ENCODE results near the gene TMEM200C. TPM values are rescaled to one million over a fixed set of nuclear protein-coding genes. Genes with fewer than 3 reads are reported as not detected.
"Not testable (repeated sequence)": the region's sequence is repeated elsewhere in the genome, so short reads cannot be mapped to it uniquely, and the experiment has no call there.

The TMEM200C gene
- total and polyA plus RNA-seq, 2 donors: 0.18 to 0.19 TPM

GRCh38 chr18:5879479-5879882 is 15.8 kb downstream of the TMEM200C start:
- no peaks in the 10 kb centered on the region for H3K27me3 ChIP-seq (ENCODE audit: control insufficient read depth in 2 of 2, insufficient read depth in 1 of 2, low read length in 1 of 2)

GRCh38 chr18:5876891-5877290 is 18.4 kb downstream of the TMEM200C start:
- Histone ChIP-seq H3K36me3 (ENCODE audit: control insufficient read depth in 2 of 2, insufficient read depth in 2 of 2, low read length in 1 of 2) (no peaks in the 10 kb centered on the region), H3K27me3 (ENCODE audit: control insufficient read depth in 2 of 2, insufficient read depth in 1 of 2, low read length in 1 of 2) (no peaks in the 10 kb centered on the region), H3K4me1 (ENCODE audit: control insufficient read depth in 2 of 2, insufficient read depth in 2 of 2, low read length in 2 of 2) (no peaks in the 10 kb centered on the region), H3K9me3 (ENCODE audit: control insufficient read depth in 2 of 2, insufficient read depth in 1 of 2, low read length in 1 of 2) (no peaks in the 10 kb centered on the region), H3K27ac (ENCODE audit: low read depth in 1 of 2, low read length in 1 of 2) (no peak overlapping the region), H3K4me3 (ENCODE audit: low read length in 2 of 2) (no peak overlapping the region)
- no peak for DNase-seq (ENCODE audit: low read depth in 6 of 9, low spot score in 9 of 9)

More at GRCh38 chr18:5879479-5879882, 15.8 kb downstream of the TMEM200C start:
- no peak overlapping the region for H3K4me3 ChIP-seq (ENCODE audit: low read length in 2 of 2)
- H3K27ac ChIP-seq (ENCODE audit: low read depth in 1 of 2, low read length in 1 of 2): no peak overlapping the region
- no peaks in the 10 kb centered on the region for H3K9me3 ChIP-seq (ENCODE audit: control insufficient read depth in 2 of 2, insufficient read depth in 1 of 2, low read length in 1 of 2)
- no peaks in the 10 kb centered on the region for H3K4me1 ChIP-seq (ENCODE audit: control insufficient read depth in 2 of 2, insufficient read depth in 2 of 2, low read length in 2 of 2)
- H3K36me3 ChIP-seq (ENCODE audit: control insufficient read depth in 2 of 2, insufficient read depth in 2 of 2, low read length in 1 of 2): no peaks in the 10 kb centered on the region
- DNase-seq (ENCODE audit: low read depth in 6 of 9, low spot score in 9 of 9): no peak

GRCh38 chr18:5874336-5874735 is 21.0 kb downstream of the TMEM200C start:
- Histone ChIP-seq H3K27me3 (ENCODE audit: control insufficient read depth in 2 of 2, insufficient read depth in 1 of 2, low read length in 1 of 2) (no peaks in the 10 kb centered on the region), H3K4me3 (ENCODE audit: low read length in 2 of 2) (no peak overlapping the region), H3K9me3 (ENCODE audit: control insufficient read depth in 2 of 2, insufficient read depth in 1 of 2, low read length in 1 of 2) (no peaks in the 10 kb centered on the region), H3K27ac (ENCODE audit: low read depth in 1 of 2, low read length in 1 of 2) (no peak overlapping the region), H3K4me1 (ENCODE audit: control insufficient read depth in 2 of 2, insufficient read depth in 2 of 2, low read length in 2 of 2) (no peaks in the 10 kb centered on the region), H3K36me3 (ENCODE audit: control insufficient read depth in 2 of 2, insufficient read depth in 2 of 2, low read length in 1 of 2) (no peaks in the 10 kb centered on the region)
- DNase-seq (ENCODE audit: low read depth in 6 of 9, low spot score in 9 of 9): no peak

- H3K36me3 ChIP-seq (ENCODE audit: control insufficient read depth in 2 of 2, insufficient read depth in 2 of 2, low read length in 1 of 2): no peaks in the 10 kb centered on the region
- no peak overlapping the region for H3K4me3 ChIP-seq (ENCODE audit: low read length in 2 of 2)
- no peaks in the 10 kb centered on the region for H3K27me3 ChIP-seq (ENCODE audit: control insufficient read depth in 2 of 2, insufficient read depth in 1 of 2, low read length in 1 of 2)
- 61% methylated on average over 3 of the region's 3 CpGs for WGBS
- H3K4me1 ChIP-seq (ENCODE audit: control insufficient read depth in 2 of 2, insufficient read depth in 2 of 2, low read length in 2 of 2): no peaks in the 10 kb centered on the region
- no peak for DNase-seq (ENCODE audit: low read depth in 6 of 9, low spot score in 9 of 9)
- no peak overlapping the region for H3K27ac ChIP-seq (ENCODE audit: low read depth in 1 of 2, low read length in 1 of 2)
- H3K9me3 ChIP-seq (ENCODE audit: control insufficient read depth in 2 of 2, insufficient read depth in 1 of 2, low read length in 1 of 2): no peaks in the 10 kb centered on the region
Measured at GRCh38 chr18:5872886-5873285, 22.4 kb downstream of the TMEM200C start.

GRCh38 chr18:5871426-5871825 is 23.9 kb downstream of the TMEM200C start:
- no peak for DNase-seq (ENCODE audit: low read depth in 6 of 9, low spot score in 9 of 9)
- Histone ChIP-seq H3K27me3 (ENCODE audit: control insufficient read depth in 2 of 2, insufficient read depth in 1 of 2, low read length in 1 of 2) (no peaks in the 10 kb centered on the region), H3K4me3 (ENCODE audit: low read length in 2 of 2) (no peak overlapping the region), H3K9me3 (ENCODE audit: control insufficient read depth in 2 of 2, insufficient read depth in 1 of 2, low read length in 1 of 2) (no peaks in the 10 kb centered on the region), H3K36me3 (ENCODE audit: control insufficient read depth in 2 of 2, insufficient read depth in 2 of 2, low read length in 1 of 2) (no peaks in the 10 kb centered on the region), H3K4me1 (ENCODE audit: control insufficient read depth in 2 of 2, insufficient read depth in 2 of 2, low read length in 2 of 2) (no peaks in the 10 kb centered on the region), H3K27ac (ENCODE audit: low read depth in 1 of 2, low read length in 1 of 2) (no peak overlapping the region)
- WGBS: 72% methylated on average over 1 of the region's 1 CpG

- H3K4me3 ChIP-seq (ENCODE audit: low read length in 2 of 2): no peak overlapping the region
- WGBS: 46% methylated on average over 13 of the region's 13 CpGs
- peak in 8 of 9 donors; percentile 6 to 59 (median 34) for DNase-seq (ENCODE audit: low read depth in 6 of 9, low spot score in 9 of 9)
Measured at GRCh38 chr18:5868218-5868854, 27.0 kb downstream of the TMEM200C start.

GRCh38 chr18:5865521-5865920 is 29.8 kb downstream of the TMEM200C start:
- no peaks in the 10 kb centered on the region for H3K4me1 ChIP-seq (ENCODE audit: control insufficient read depth in 2 of 2, insufficient read depth in 2 of 2, low read length in 2 of 2)
- WGBS: 96% methylated on average over 1 of the region's 1 CpG
- no peaks in the 10 kb centered on the region for H3K27me3 ChIP-seq (ENCODE audit: control insufficient read depth in 2 of 2, insufficient read depth in 1 of 2, low read length in 1 of 2)
- no peaks in the 10 kb centered on the region for H3K9me3 ChIP-seq (ENCODE audit: control insufficient read depth in 2 of 2, insufficient read depth in 1 of 2, low read length in 1 of 2)
- no peaks in the 10 kb centered on the region for H3K36me3 ChIP-seq (ENCODE audit: control insufficient read depth in 2 of 2, insufficient read depth in 2 of 2, low read length in 1 of 2)
- no peak overlapping the region for H3K4me3 ChIP-seq (ENCODE audit: low read length in 2 of 2)
- no peak overlapping the region for H3K27ac ChIP-seq (ENCODE audit: low read depth in 1 of 2, low read length in 1 of 2)
- DNase-seq (ENCODE audit: low read depth in 6 of 9, low spot score in 9 of 9): no peak

More at GRCh38 chr18:5868218-5868854, 27.0 kb downstream of the TMEM200C start:
- Histone ChIP-seq H3K4me1 (ENCODE audit: control insufficient read depth in 2 of 2, insufficient read depth in 2 of 2, low read length in 2 of 2) (no peaks in the 10 kb centered on the region), H3K27me3 (ENCODE audit: control insufficient read depth in 2 of 2, insufficient read depth in 1 of 2, low read length in 1 of 2) (no peaks in the 10 kb centered on the region), H3K9me3 (ENCODE audit: control insufficient read depth in 2 of 2, insufficient read depth in 1 of 2, low read length in 1 of 2) (no peaks in the 10 kb centered on the region), H3K36me3 (ENCODE audit: control insufficient read depth in 2 of 2, insufficient read depth in 2 of 2, low read length in 1 of 2) (no peaks in the 10 kb centered on the region), H3K27ac (ENCODE audit: low read depth in 1 of 2, low read length in 1 of 2) (no peak overlapping the region)

GRCh38 chr18:5862127-5862526 is 33.2 kb downstream of the TMEM200C start:
- H3K4me1 ChIP-seq (ENCODE audit: control insufficient read depth in 2 of 2, insufficient read depth in 2 of 2, low read length in 2 of 2); H3K27me3 ChIP-seq (ENCODE audit: control insufficient read depth in 2 of 2, insufficient read depth in 1 of 2, low read length in 1 of 2); DNase-seq (ENCODE audit: low read depth in 6 of 9, low spot score in 9 of 9); H3K27ac ChIP-seq (ENCODE audit: low read depth in 1 of 2, low read length in 1 of 2); H3K36me3 ChIP-seq (ENCODE audit: control insufficient read depth in 2 of 2, insufficient read depth in 2 of 2, low read length in 1 of 2); H3K9me3 ChIP-seq (ENCODE audit: control insufficient read depth in 2 of 2, insufficient read depth in 1 of 2, low read length in 1 of 2); H3K4me3 ChIP-seq (ENCODE audit: low read length in 2 of 2): not testable (repeated sequence)
- WGBS: 75% methylated on average over 1 of the region's 1 CpG

- Histone ChIP-seq H3K27ac (ENCODE audit: low read depth in 1 of 2, low read length in 1 of 2) (no peak overlapping the region), H3K27me3 (ENCODE audit: control insufficient read depth in 2 of 2, insufficient read depth in 1 of 2, low read length in 1 of 2) (no peaks in the 10 kb centered on the region), H3K36me3 (ENCODE audit: control insufficient read depth in 2 of 2, insufficient read depth in 2 of 2, low read length in 1 of 2) (no peaks in the 10 kb centered on the region), H3K4me1 (ENCODE audit: control insufficient read depth in 2 of 2, insufficient read depth in 2 of 2, low read length in 2 of 2) (no peaks in the 10 kb centered on the region), H3K9me3 (ENCODE audit: control insufficient read depth in 2 of 2, insufficient read depth in 1 of 2, low read length in 1 of 2) (no peaks in the 10 kb centered on the region), H3K4me3 (ENCODE audit: low read length in 2 of 2) (no peak overlapping the region)
- no peak for DNase-seq (ENCODE audit: low read depth in 6 of 9, low spot score in 9 of 9)
- 92% methylated on average over 3 of the region's 3 CpGs for WGBS
Measured at GRCh38 chr18:5857180-5857579, 38.1 kb downstream of the TMEM200C start.

GRCh38 chr18:5853253-5853652 is 42.1 kb downstream of the TMEM200C start:
- DNase-seq (ENCODE audit: low read depth in 6 of 9, low spot score in 9 of 9): no peak
- Histone ChIP-seq H3K4me3 (ENCODE audit: low read length in 2 of 2) (no peak overlapping the region), H3K27me3 (ENCODE audit: control insufficient read depth in 2 of 2, insufficient read depth in 1 of 2, low read length in 1 of 2) (no peaks in the 10 kb centered on the region), H3K9me3 (ENCODE audit: control insufficient read depth in 2 of 2, insufficient read depth in 1 of 2, low read length in 1 of 2) (no peaks in the 10 kb centered on the region), H3K4me1 (ENCODE audit: control insufficient read depth in 2 of 2, insufficient read depth in 2 of 2, low read length in 2 of 2) (no peaks in the 10 kb centered on the region), H3K27ac (ENCODE audit: low read depth in 1 of 2, low read length in 1 of 2) (no peak overlapping the region), H3K36me3 (ENCODE audit: control insufficient read depth in 2 of 2, insufficient read depth in 2 of 2, low read length in 1 of 2) (no peaks in the 10 kb centered on the region)
- 48% methylated on average over 5 of the region's 5 CpGs for WGBS

Measured in thymus (tissue), 11 donors.